Left ventricle myocardium superior (tissue), 1 donor: ENCODE data around the gene UMPS. TPM values are rescaled to one million over a fixed set of nuclear protein-coding genes. Genes with fewer than 3 reads are reported as not detected.
"Not testable (repeated sequence)": the region's sequence is repeated elsewhere in the genome, so short reads cannot be mapped to it uniquely, and the experiment has no call there.

ENCODE experiments used
- ATAC-seq: fragments of 200-7000 bp; cut with Tn5 transposase; one replicate; pipeline ENCODE4 v1.9.1; 2020; ENCODE audit warnings: mild to moderate bottlenecking, moderate library complexity
- DNase-seq: peaks from one replicate; pipeline ENCODE4 v3.0.0-alpha.2; 2020
- intact Hi-C: fragments of 100-400 bp; cut with micrococcal nuclease; formaldehyde crosslinking; loops from one replicate; pipeline ENCODE4 v1.11.0; 2022
- microRNA-seq: library from miRNA; unstranded; fragments of <30 nt; microRNA quantifications from one replicate; pipeline ENCODE4 v1.2.0, GENCODE V29; 2020; ENCODE audit warnings: borderline number of aligned reads
- total RNA-seq: library from RNA; stranded (reverse); fragmentation: NEBNext Ultra II Directional; extraction: Animal tissue kit (Norgen Biotek cat#: 25700); gene quantifications from one replicate; pipeline ENCODE4 v1.2.1, GENCODE V29; 2021
- donor health status: DM: no; HTN: yes; CAD: no; lungs with severe emphysema.

Gene UMPS
- total RNA-seq, 1 donor from 2014 or later = 7.1 TPM

GRCh38 chr3:124787476-124788195 lies 57.4 kb downstream of the UMPS start:
- ATAC-seq = peak; percentile 28
- DNase-seq = no peak
- intact Hi-C loops = no loop called here

- intact Hi-C loops = no loop called here
- ATAC-seq (no peak), DNase-seq (no peak)
These were observed 58.0 kb downstream of the UMPS start for GRCh38 chr3:124788254-124788745.

GRCh38 chr3:124789103-124789502 lies 58.9 kb downstream of the UMPS start:
- ATAC-seq, intact Hi-C loops, DNase-seq: not testable (repeated sequence)

GRCh38 chr3:124791142-124791541 lies 60.9 kb downstream of the UMPS start:
- intact Hi-C loops = no loop called here
- DNase-seq (no peak), ATAC-seq (peak; percentile 8)

- DNase-seq (peak; percentile 52), ATAC-seq (peak; percentile 71)
These were observed 61.4 kb downstream of the UMPS start for GRCh38 chr3:124791639-124792151.

GRCh38 chr3:124792341-124793040 lies 62.2 kb downstream of the UMPS start:
- ATAC-seq = no peak
- no peak for DNase-seq
- intact Hi-C loops = no loop called here

More at GRCh38 chr3:124791639-124792151, 61.4 kb downstream of the UMPS start:
- intact Hi-C loops = no loop called here

- intact Hi-C loops = no loop called here
- DNase-seq = no peak
- no peak for ATAC-seq
These were observed 62.9 kb downstream of the UMPS start for GRCh38 chr3:124793054-124793739.

GRCh38 chr3:124796477-124796876 lies 66.2 kb downstream of the UMPS start:
- ATAC-seq = no peak
- DNase-seq = no peak
- intact Hi-C loops = no loop called here

GRCh38 chr3:124797426-124797945 lies 67.2 kb downstream of the UMPS start:
- ATAC-seq (no peak), DNase-seq (no peak)
- intact Hi-C loops = no loop called here

Small RNAs within 50 kb of the gene (microRNA-seq; reads per million reads assigned to microRNA genes)
- not detected for gene MIR544B

Other genes starting within 250 kb of the UMPS start
- 109 TPM for gene ITGB5, start 156.9 kb downstream of the UMPS start, total RNA-seq
- gene MUC13, start 204.3 kb downstream of the UMPS start, total RNA-seq = not detected